Neural cell (in vitro differentiated cells): ENCODE data around the gene PITPNB. TPM values are rescaled to one million over a fixed set of nuclear protein-coding genes. Genes with fewer than 3 reads are reported as not detected.

Source experiments
- H2AFZ ChIP-seq: fragments of 200-600, 300-800 bp; sonication (generic), shearing (Covaris generic); 2 replicates; pipeline ENCODE4 v1.6.0; 2014; ENCODE audit warnings: low read depth, mild to moderate bottlenecking, antibody characterized with exemption, low read length, moderate library complexity
- H3F3A ChIP-seq: fragments of 200-600 bp; shearing (Covaris generic); 2 replicates; pipeline ENCODE4 v1.6.1; 2016; ENCODE audit warnings: mild to moderate bottlenecking, moderate library complexity, mixed read lengths, antibody characterized with exemption, low read length; ENCODE audit not compliant: insufficient read depth, poor library complexity, severe bottlenecking
- H3K27ac ChIP-seq: fragments of 200-600, 300-800 bp; sonication (generic), shearing (Covaris generic); 2 replicates; pipeline ENCODE4 v1.5.1; 2014; ENCODE audit warnings: mild to moderate bottlenecking, low read length, moderate library complexity
- H3K27me3 ChIP-seq: fragments of 300-800, 200-600 bp; sonication (generic), shearing (Covaris generic); 2 replicates; pipeline ENCODE4 v1.6.0; 2014; ENCODE audit warnings: mild to moderate bottlenecking, low read depth, low read length, moderate library complexity; ENCODE audit not compliant: insufficient read depth
- H3K36me3 ChIP-seq: fragments of 300-800, 200-600 bp; sonication (generic), shearing (Covaris generic); 2 replicates; pipeline ENCODE4 v1.5.1; 2014; ENCODE audit warnings: mild to moderate bottlenecking, antibody characterized with exemption, low read length, moderate library complexity; ENCODE audit not compliant: insufficient read depth
- H3K4me2 ChIP-seq: fragments of 300-800, 200-600 bp; sonication (generic), shearing (Covaris generic); 2 replicates; pipeline ENCODE4 v1.6.0; 2014; ENCODE audit warnings: mild to moderate bottlenecking, low read length
- H3K4me3 ChIP-seq: fragments of 300-800, 200-600 bp; sonication (generic), shearing (Covaris generic); 2 replicates; pipeline ENCODE4 v1.5.1; 2014; ENCODE audit warnings: mild to moderate bottlenecking, low read length, moderate library complexity
- H3K79me2 ChIP-seq: fragments of 200-600 bp; shearing (Covaris generic); replicated peaks from 2 replicates; pipeline ENCODE4 v1.6.0; 2014; ENCODE audit warnings: mild to moderate bottlenecking, low read length, moderate library complexity; ENCODE audit not compliant: insufficient read depth
- H3K9ac ChIP-seq: fragments of 300-800, 200-600 bp; sonication (generic), shearing (Covaris generic); 2 replicates; pipeline ENCODE4 v1.6.1; 2016; ENCODE audit warnings: mild to moderate bottlenecking, low read length, mixed read lengths
- H3K9me2 ChIP-seq: fragments of 200-600 bp; shearing (Covaris generic); 2 replicates; pipeline ENCODE4 v1.6.1; 2016; ENCODE audit warnings: mild to moderate bottlenecking, low read length, mixed read lengths; ENCODE audit not compliant: insufficient read depth
- H3K9me3 ChIP-seq: fragments of 200-600, 300-800 bp; sonication (generic), shearing (Covaris generic); 2 replicates; pipeline ENCODE4 v1.6.1; 2016; ENCODE audit warnings: mild to moderate bottlenecking, mixed run types, low read length, moderate library complexity, mixed read lengths
- H4K20me1 ChIP-seq: fragments of 200-600 bp; shearing (Covaris generic); 2 replicates; pipeline ENCODE4 v1.6.1; 2016; ENCODE audit warnings: mild to moderate bottlenecking, mixed run types; ENCODE audit not compliant: insufficient read depth
- CTCF ChIP-seq: fragments of 450-650 bp; IDR thresholded peaks from 2 replicates; pipeline ENCODE4 v1.5.1; 2014; ENCODE audit warnings: antibody characterized with exemption, mild to moderate bottlenecking, moderate library complexity; ENCODE audit not compliant: poor library complexity, severe bottlenecking
- EP300 ChIP-seq: fragments of 450-650 bp; conservative IDR thresholded peaks from 2 replicates; pipeline ENCODE4 v1.6.1; 2014; ENCODE audit warnings: antibody characterized with exemption, mild to moderate bottlenecking, moderate library complexity; ENCODE audit not compliant: poor library complexity, severe bottlenecking
- EZH2 ChIP-seq: fragments of 200-600, 300-800 bp; shearing (Covaris generic), sonication (generic); IDR thresholded peaks from 2 replicates; pipeline ENCODE4 v1.6.1; 2014; ENCODE audit warnings: antibody characterized with exemption, low read length, borderline replicate concordance, mild to moderate bottlenecking; ENCODE audit not compliant: insufficient read depth, poor library complexity, severe bottlenecking
- MXI1 ChIP-seq: fragments of 450-650 bp; conservative IDR thresholded peaks from 2 replicates; pipeline ENCODE4 v1.6.1; 2014; ENCODE audit warnings: antibody characterized with exemption, mild to moderate bottlenecking; ENCODE audit not compliant: poor library complexity, severe bottlenecking
- POLR2AphosphoS5 ChIP-seq: IDR thresholded peaks from 2 replicates; pipeline ENCODE4 v1.6.1; 2012
- RAD21 ChIP-seq: fragments of 450-650 bp; conservative IDR thresholded peaks from 2 replicates; pipeline ENCODE4 v1.6.1; 2014; ENCODE audit warnings: antibody characterized with exemption, mild to moderate bottlenecking, moderate library complexity
- SMC3 ChIP-seq: fragments of 450-650 bp; conservative IDR thresholded peaks from 2 replicates; pipeline ENCODE4 v1.6.1; 2014; ENCODE audit warnings: antibody characterized with exemption, mild to moderate bottlenecking, moderate library complexity; ENCODE audit not compliant: poor library complexity
- TAF1 ChIP-seq: IDR thresholded peaks from 2 replicates; pipeline ENCODE4 v1.6.1; 2012; ENCODE audit warnings: low read depth
- polyA plus RNA-seq: library from polyadenylated mRNA; depleted of rRNA; stranded (reverse); fragments of >200 nt; gene quantifications from 2 replicates; pipeline ENCODE4 v1.2.3, GENCODE V29; 2014
- TF ChIP-seq, protein P1 (sequence below): IDR thresholded peaks from 2 replicates; pipeline ENCODE4 v1.6.1; 2012; ENCODE audit warnings: borderline replicate concordance

The PITPNB gene
- polyA plus RNA-seq, 1 donor from 2014 or later: 44.8 TPM

- H3K4me2 ChIP-seq: no peak overlapping the region
- no peaks in the 10 kb centered on the region for H3K9me2 ChIP-seq
- no peaks in the 10 kb centered on the region for H3F3A ChIP-seq
- TF ChIP-seq RAD21: no peak
- H3K36me3 ChIP-seq: peaks cover 7% of the 10 kb centered on the region
- H3K79me2 ChIP-seq: no peaks in the 10 kb centered on the region
- H3K4me3 ChIP-seq: no peak overlapping the region
- no peaks in the 10 kb centered on the region for H3K27me3 ChIP-seq
- no peaks in the 10 kb centered on the region for H3K9me3 ChIP-seq
- H3K9ac ChIP-seq: no peak overlapping the region
- H4K20me1 ChIP-seq: no peaks in the 10 kb centered on the region
- H2AFZ ChIP-seq: no peak overlapping the region
- H3K27ac ChIP-seq: no peak overlapping the region
Measured at GRCh38 chr22:27846248-27846757, 72.8 kb downstream of the PITPNB start.

- no peaks in the 10 kb centered on the region for H3K9me3 ChIP-seq
- H2AFZ ChIP-seq: no peak overlapping the region
- no peak overlapping the region for H3K27ac ChIP-seq
- H3K4me2 ChIP-seq: no peak overlapping the region
- no peaks in the 10 kb centered on the region for H3K27me3 ChIP-seq
- no peaks in the 10 kb centered on the region for H3K79me2 ChIP-seq
- no peaks in the 10 kb centered on the region for H3K9me2 ChIP-seq
- no peak for TF ChIP-seq SMC3
- TF ChIP-seq, protein P1, sequence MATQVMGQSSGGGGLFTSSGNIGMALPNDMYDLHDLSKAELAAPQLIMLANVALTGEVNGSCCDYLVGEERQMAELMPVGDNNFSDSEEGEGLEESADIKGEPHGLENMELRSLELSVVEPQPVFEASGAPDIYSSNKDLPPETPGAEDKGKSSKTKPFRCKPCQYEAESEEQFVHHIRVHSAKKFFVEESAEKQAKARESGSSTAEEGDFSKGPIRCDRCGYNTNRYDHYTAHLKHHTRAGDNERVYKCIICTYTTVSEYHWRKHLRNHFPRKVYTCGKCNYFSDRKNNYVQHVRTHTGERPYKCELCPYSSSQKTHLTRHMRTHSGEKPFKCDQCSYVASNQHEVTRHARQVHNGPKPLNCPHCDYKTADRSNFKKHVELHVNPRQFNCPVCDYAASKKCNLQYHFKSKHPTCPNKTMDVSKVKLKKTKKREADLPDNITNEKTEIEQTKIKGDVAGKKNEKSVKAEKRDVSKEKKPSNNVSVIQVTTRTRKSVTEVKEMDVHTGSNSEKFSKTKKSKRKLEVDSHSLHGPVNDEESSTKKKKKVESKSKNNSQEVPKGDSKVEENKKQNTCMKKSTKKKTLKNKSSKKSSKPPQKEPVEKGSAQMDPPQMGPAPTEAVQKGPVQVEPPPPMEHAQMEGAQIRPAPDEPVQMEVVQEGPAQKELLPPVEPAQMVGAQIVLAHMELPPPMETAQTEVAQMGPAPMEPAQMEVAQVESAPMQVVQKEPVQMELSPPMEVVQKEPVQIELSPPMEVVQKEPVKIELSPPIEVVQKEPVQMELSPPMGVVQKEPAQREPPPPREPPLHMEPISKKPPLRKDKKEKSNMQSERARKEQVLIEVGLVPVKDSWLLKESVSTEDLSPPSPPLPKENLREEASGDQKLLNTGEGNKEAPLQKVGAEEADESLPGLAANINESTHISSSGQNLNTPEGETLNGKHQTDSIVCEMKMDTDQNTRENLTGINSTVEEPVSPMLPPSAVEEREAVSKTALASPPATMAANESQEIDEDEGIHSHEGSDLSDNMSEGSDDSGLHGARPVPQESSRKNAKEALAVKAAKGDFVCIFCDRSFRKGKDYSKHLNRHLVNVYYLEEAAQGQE: no peak
- no peak for TF ChIP-seq EP300
- no peak overlapping the region for H3K4me3 ChIP-seq
- H3K9ac ChIP-seq: no peak overlapping the region
- H3F3A ChIP-seq: no peaks in the 10 kb centered on the region
- peaks cover 2% of the 10 kb centered on the region for H3K36me3 ChIP-seq
- H4K20me1 ChIP-seq: no peaks in the 10 kb centered on the region
Measured at GRCh38 chr22:27845644-27846043, 73.4 kb downstream of the PITPNB start.

- Histone ChIP-seq H3K27ac (no peak overlapping the region), H2AFZ (no peak overlapping the region), H3K9me3 (no peaks in the 10 kb centered on the region), H3K36me3 (no peaks in the 10 kb centered on the region), H4K20me1 (no peaks in the 10 kb centered on the region), H3K27me3 (no peaks in the 10 kb centered on the region), H3K9me2 (no peaks in the 10 kb centered on the region), H3K79me2 (no peaks in the 10 kb centered on the region), H3F3A (no peaks in the 10 kb centered on the region), H3K4me2 (no peak overlapping the region), H3K4me3 (no peak overlapping the region), H3K9ac (no peak overlapping the region)
- TF ChIP-seq MXI1: no peak
- no peak for TF ChIP-seq SMC3
- no peak for TF ChIP-seq TAF1
- TF ChIP-seq EP300: no peak
- TF ChIP-seq CTCF: no peak
- TF ChIP-seq POLR2AphosphoS5: no peak
- TF ChIP-seq RAD21: no peak
- TF ChIP-seq, protein P1: no peak
- no peak for TF ChIP-seq EZH2
Measured at GRCh38 chr22:27844656-27845591, 74.1 kb downstream of the PITPNB start.
